Mucosa of rectum (tissue), 2 donors: ENCODE data around the gene NGEF.

ENCODE experiments used
- H3K27ac ChIP-seq, 2 donors: one replicate each; pipeline ENCODE4 v1.7.0; 2013; ENCODE audit warnings: inconsistent platforms in 2 of 2, low read depth in 2 of 2, low read length in 2 of 2
- H3K27me3 ChIP-seq, 2 donors: one replicate each; pipeline ENCODE4 v1.7.0; 2013; ENCODE audit warnings: low read length in 2 of 2; ENCODE audit not compliant: control insufficient read depth in 2 of 2, insufficient read depth in 2 of 2
- H3K36me3 ChIP-seq, 2 donors: one replicate each; pipeline ENCODE4 v1.7.0; 2013; ENCODE audit warnings: low read length in 2 of 2; ENCODE audit not compliant: control insufficient read depth in 2 of 2, insufficient read depth in 2 of 2
- H3K4me1 ChIP-seq, 2 donors: one replicate each; pipeline ENCODE4 v1.7.0; 2013; ENCODE audit warnings: low read length in 2 of 2, mild to moderate bottlenecking in 1 of 2; ENCODE audit not compliant: control insufficient read depth in 2 of 2, insufficient read depth in 2 of 2
- H3K4me3 ChIP-seq, 2 donors: one replicate each; pipeline ENCODE4 v1.7.0; 2013; ENCODE audit warnings: low read length in 2 of 2
- H3K9ac ChIP-seq, 2 donors: one replicate each; pipeline ENCODE4 v1.7.0; 2013; ENCODE audit warnings: low read length in 2 of 2, low read depth in 1 of 2, mild to moderate bottlenecking in 1 of 2
- H3K9me3 ChIP-seq, 2 donors: one replicate each; pipeline ENCODE4 v1.7.0; 2013; ENCODE audit warnings: low read length in 2 of 2; ENCODE audit not compliant: control insufficient read depth in 2 of 2
- donor health status: healthy.
- donor health status: Normal muscosa, but diverticular disease.

NGEF gene

GRCh38 chr2:233034091-233034882 lies 21.2 kb upstream of the NGEF start:
- Histone ChIP-seq H3K27me3 (no peaks in the 10 kb centered on the region), H3K9ac (no peak overlapping the region), H3K4me1 (no peaks in the 10 kb centered on the region), H3K9me3 (no peaks in the 10 kb centered on the region), H3K4me3 (no peak overlapping the region), H3K27ac (no peak overlapping the region), H3K36me3 (no peaks in the 10 kb centered on the region)

GRCh38 chr2:233033672-233034071 lies 20.6 kb upstream of the NGEF start:
- Histone ChIP-seq H3K36me3 (no peaks in the 10 kb centered on the region), H3K27ac (no peak overlapping the region), H3K9me3 (no peaks in the 10 kb centered on the region), H3K9ac (no peak overlapping the region), H3K27me3 (no peaks in the 10 kb centered on the region), H3K4me3 (no peak overlapping the region), H3K4me1 (no peaks in the 10 kb centered on the region)

GRCh38 chr2:233032551-233033320 lies 19.7 kb upstream of the NGEF start, which contains the start of gene NEU2:
Gene NEU2, plus strand, starts transcription at chr2:233032672. Its CDS starts 0 bp downstream, at chr2:233032672.
- H3K9me3 ChIP-seq: no peaks in the 10 kb centered on the region

GRCh38 chr2:233031556-233032500 lies 18.8 kb upstream of the NGEF start:
- Histone ChIP-seq H3K27me3 (no peaks in the 10 kb centered on the region), H3K4me3 (no peak overlapping the region), H3K9me3 (no peaks in the 10 kb centered on the region), H3K27ac (no peak overlapping the region), H3K4me1 (no peaks in the 10 kb centered on the region), H3K9ac (no peak overlapping the region), H3K36me3 (no peaks in the 10 kb centered on the region)

More at GRCh38 chr2:233032551-233033320, 19.7 kb upstream of the NGEF start, which contains the start of gene NEU2:
- H3K4me3 ChIP-seq: no peak within 1 kb of the TSS
- no peak within 1 kb of the TSS for H3K9ac ChIP-seq
- no peaks in the 10 kb centered on the region for H3K4me1 ChIP-seq
- H3K36me3 ChIP-seq: no peaks in the 10 kb centered on the region
- no peak within 1 kb of the TSS for H3K27ac ChIP-seq
- H3K27me3 ChIP-seq: no peaks in the 10 kb centered on the region

GRCh38 chr2:233029321-233029720 lies 16.3 kb upstream of the NGEF start:
- no peaks in the 10 kb centered on the region for H3K27me3 ChIP-seq
- no peaks in the 10 kb centered on the region for H3K4me1 ChIP-seq
- no peak overlapping the region for H3K9ac ChIP-seq
- H3K36me3 ChIP-seq: no peaks in the 10 kb centered on the region
- no peaks in the 10 kb centered on the region for H3K9me3 ChIP-seq
- no peak overlapping the region for H3K4me3 ChIP-seq
- H3K27ac ChIP-seq: no peak overlapping the region

- no peaks in the 10 kb centered on the region for H3K4me1 ChIP-seq
- no peak overlapping the region for H3K27ac ChIP-seq
- H3K4me3 ChIP-seq: no peak overlapping the region
- no peaks in the 10 kb centered on the region for H3K9me3 ChIP-seq
- H3K9ac ChIP-seq: no peak overlapping the region
- H3K36me3 ChIP-seq: no peaks in the 10 kb centered on the region
- H3K27me3 ChIP-seq: no peaks in the 10 kb centered on the region
Observed at GRCh38 chr2:233026198-233026813, 13.2 kb upstream of the NGEF start.

- Histone ChIP-seq H3K27ac (no peak overlapping the region), H3K4me1 (no peaks in the 10 kb centered on the region), H3K27me3 (no peaks in the 10 kb centered on the region), H3K36me3 (no peaks in the 10 kb centered on the region), H3K9ac (no peak overlapping the region), H3K4me3 (no peak overlapping the region), H3K9me3 (no peaks in the 10 kb centered on the region)
Observed at GRCh38 chr2:233025706-233026105, 12.7 kb upstream of the NGEF start.

GRCh38 chr2:233023761-233024410 lies 10.8 kb upstream of the NGEF start:
- H3K9ac ChIP-seq: no peak overlapping the region

GRCh38 chr2:233023007-233023760 lies 10.1 kb upstream of the NGEF start:
- no peaks in the 10 kb centered on the region for H3K36me3 ChIP-seq
- peaks cover 2% of the 10 kb centered on the region in 2 donors for H3K4me1 ChIP-seq
- no peak overlapping the region for H3K9ac ChIP-seq
- H3K27ac ChIP-seq: no peak overlapping the region
- no peaks in the 10 kb centered on the region for H3K9me3 ChIP-seq
- no peak overlapping the region for H3K4me3 ChIP-seq
- no peaks in the 10 kb centered on the region for H3K27me3 ChIP-seq

More at GRCh38 chr2:233023761-233024410, 10.8 kb upstream of the NGEF start:
- Histone ChIP-seq H3K4me1 (no peaks in the 10 kb centered on the region), H3K4me3 (no peak overlapping the region), H3K36me3 (no peaks in the 10 kb centered on the region), H3K27ac (no peak overlapping the region), H3K9me3 (no peaks in the 10 kb centered on the region), H3K27me3 (no peaks in the 10 kb centered on the region)
